Parathyroid adenoma (tissue), 2 donors: ENCODE measurements around the gene ADCY1.

Experiments used
- H2AFZ ChIP-seq: fragments of 300-600 bp; sonication (generic); one replicate; pipeline ENCODE4 v1.7.0; 2017; ENCODE audit warnings: antibody characterized with exemption, mild to moderate bottlenecking
- H3K27ac ChIP-seq: fragments of 300-600 bp; sonication (generic); one replicate; pipeline ENCODE4 v1.7.0; 2017
- H3K27me3 ChIP-seq: fragments of 300-600 bp; sonication (generic); one replicate; pipeline ENCODE4 v1.7.0; 2017; ENCODE audit warnings: low read length; ENCODE audit not compliant: control insufficient read depth, insufficient read depth
- H3K36me3 ChIP-seq: fragments of 300-600 bp; sonication (generic); one replicate; pipeline ENCODE4 v1.7.0; 2017; ENCODE audit warnings: low read length; ENCODE audit not compliant: control insufficient read depth, insufficient read depth
- H3K4me1 ChIP-seq: fragments of 300-600 bp; sonication (generic); one replicate; pipeline ENCODE4 v1.7.0; 2017; ENCODE audit warnings: control low read depth
- H3K4me2 ChIP-seq: fragments of 300-600 bp; sonication (generic); one replicate; pipeline ENCODE4 v1.7.0; 2017; ENCODE audit warnings: low read length
- H3K4me3 ChIP-seq: fragments of 300-600 bp; sonication (generic); one replicate; pipeline ENCODE4 v1.7.0; 2017; ENCODE audit warnings: low read depth, low read length
- H3K79me2 ChIP-seq: fragments of 300-600 bp; sonication (generic); one replicate; pipeline ENCODE4 v1.7.0; 2017; ENCODE audit warnings: control low read depth
- H3K9ac ChIP-seq: fragments of 300-600 bp; sonication (generic); one replicate; pipeline ENCODE4 v1.7.0; 2017; ENCODE audit warnings: mild to moderate bottlenecking
- H3K9me3 ChIP-seq: fragments of 300-600 bp; sonication (generic); one replicate; pipeline ENCODE4 v1.7.0; 2017; ENCODE audit warnings: low read length; ENCODE audit not compliant: control insufficient read depth
- TF ChIP-seq, protein P1 (sequence below): fragments of 300-600 bp; sonication (generic); IDR thresholded peaks from one replicate; pipeline ENCODE4 v1.7.0; 2017; ENCODE audit warnings: antibody characterized with exemption, mild to moderate bottlenecking
- donor health status: primary hyperparathyroidism.

ADCY1 gene

DNA sequence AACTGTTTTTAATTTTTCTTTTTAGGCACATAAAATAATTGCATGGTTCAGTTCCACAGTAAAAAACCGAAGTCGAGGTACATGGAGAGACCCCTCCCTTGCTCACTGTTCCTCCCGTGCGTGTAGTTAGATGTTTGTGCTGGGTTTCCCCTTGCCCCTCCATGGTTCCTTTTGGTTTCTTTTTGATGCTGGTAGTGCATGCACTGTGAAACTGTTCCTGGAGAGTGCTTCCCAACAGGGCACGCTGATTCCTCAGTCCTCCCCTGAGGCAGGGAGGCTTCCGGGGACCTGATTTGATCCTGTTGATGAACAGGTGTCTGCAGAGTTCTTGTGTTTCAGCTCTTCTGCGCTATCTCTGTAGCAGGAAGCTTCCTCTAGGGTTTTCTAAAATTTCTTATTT, 69.5 kb downstream of the ADCY1 start:
- no peak overlapping the region for H2AFZ ChIP-seq
- H3K27ac ChIP-seq = no peak overlapping the region
- TF ChIP-seq, protein P1, sequence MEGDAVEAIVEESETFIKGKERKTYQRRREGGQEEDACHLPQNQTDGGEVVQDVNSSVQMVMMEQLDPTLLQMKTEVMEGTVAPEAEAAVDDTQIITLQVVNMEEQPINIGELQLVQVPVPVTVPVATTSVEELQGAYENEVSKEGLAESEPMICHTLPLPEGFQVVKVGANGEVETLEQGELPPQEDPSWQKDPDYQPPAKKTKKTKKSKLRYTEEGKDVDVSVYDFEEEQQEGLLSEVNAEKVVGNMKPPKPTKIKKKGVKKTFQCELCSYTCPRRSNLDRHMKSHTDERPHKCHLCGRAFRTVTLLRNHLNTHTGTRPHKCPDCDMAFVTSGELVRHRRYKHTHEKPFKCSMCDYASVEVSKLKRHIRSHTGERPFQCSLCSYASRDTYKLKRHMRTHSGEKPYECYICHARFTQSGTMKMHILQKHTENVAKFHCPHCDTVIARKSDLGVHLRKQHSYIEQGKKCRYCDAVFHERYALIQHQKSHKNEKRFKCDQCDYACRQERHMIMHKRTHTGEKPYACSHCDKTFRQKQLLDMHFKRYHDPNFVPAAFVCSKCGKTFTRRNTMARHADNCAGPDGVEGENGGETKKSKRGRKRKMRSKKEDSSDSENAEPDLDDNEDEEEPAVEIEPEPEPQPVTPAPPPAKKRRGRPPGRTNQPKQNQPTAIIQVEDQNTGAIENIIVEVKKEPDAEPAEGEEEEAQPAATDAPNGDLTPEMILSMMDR = no peak
- H3K9ac ChIP-seq = no peak overlapping the region
- H3K79me2 ChIP-seq = no peaks in the 10 kb centered on the region
- H3K27me3 ChIP-seq = no peaks in the 10 kb centered on the region
- no peaks in the 10 kb centered on the region for H3K36me3 ChIP-seq
- H3K4me2 ChIP-seq = no peak overlapping the region
- no peaks in the 10 kb centered on the region for H3K9me3 ChIP-seq
- H3K4me3 ChIP-seq = no peak overlapping the region
- H3K4me1 ChIP-seq = no peaks in the 10 kb centered on the region

DNA sequence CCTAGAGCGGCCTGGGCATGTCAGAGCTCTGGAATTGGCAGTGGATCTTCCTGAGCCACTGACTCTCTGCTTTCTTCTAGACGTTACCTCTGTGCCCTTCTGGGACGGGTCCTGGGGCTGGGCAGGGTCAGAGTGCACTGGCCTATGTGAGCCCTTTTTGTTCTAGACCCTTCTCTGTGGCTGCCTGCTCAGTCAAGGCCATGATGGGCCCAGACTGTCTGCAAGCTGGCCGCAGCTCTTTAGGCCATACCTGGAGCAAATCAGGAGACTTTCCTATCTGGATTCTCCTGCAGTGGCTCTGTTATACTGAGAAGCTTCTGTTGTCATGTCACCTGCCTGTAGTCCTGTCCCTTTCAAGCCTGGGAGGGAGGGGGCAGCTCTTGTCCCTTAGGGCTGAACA, 70.1 kb downstream of the ADCY1 start:
- H3K4me3 ChIP-seq = no peak overlapping the region
- H3K79me2 ChIP-seq = no peaks in the 10 kb centered on the region
- H3K27ac ChIP-seq = no peak overlapping the region
- no peaks in the 10 kb centered on the region for H3K36me3 ChIP-seq
- H3K27me3 ChIP-seq = no peaks in the 10 kb centered on the region
- no peaks in the 10 kb centered on the region for H3K9me3 ChIP-seq
- no peak overlapping the region for H3K9ac ChIP-seq
- TF ChIP-seq, protein P1 = no peak
- H2AFZ ChIP-seq = no peak overlapping the region
- no peaks in the 10 kb centered on the region for H3K4me1 ChIP-seq
- H3K4me2 ChIP-seq = no peak overlapping the region

DNA sequence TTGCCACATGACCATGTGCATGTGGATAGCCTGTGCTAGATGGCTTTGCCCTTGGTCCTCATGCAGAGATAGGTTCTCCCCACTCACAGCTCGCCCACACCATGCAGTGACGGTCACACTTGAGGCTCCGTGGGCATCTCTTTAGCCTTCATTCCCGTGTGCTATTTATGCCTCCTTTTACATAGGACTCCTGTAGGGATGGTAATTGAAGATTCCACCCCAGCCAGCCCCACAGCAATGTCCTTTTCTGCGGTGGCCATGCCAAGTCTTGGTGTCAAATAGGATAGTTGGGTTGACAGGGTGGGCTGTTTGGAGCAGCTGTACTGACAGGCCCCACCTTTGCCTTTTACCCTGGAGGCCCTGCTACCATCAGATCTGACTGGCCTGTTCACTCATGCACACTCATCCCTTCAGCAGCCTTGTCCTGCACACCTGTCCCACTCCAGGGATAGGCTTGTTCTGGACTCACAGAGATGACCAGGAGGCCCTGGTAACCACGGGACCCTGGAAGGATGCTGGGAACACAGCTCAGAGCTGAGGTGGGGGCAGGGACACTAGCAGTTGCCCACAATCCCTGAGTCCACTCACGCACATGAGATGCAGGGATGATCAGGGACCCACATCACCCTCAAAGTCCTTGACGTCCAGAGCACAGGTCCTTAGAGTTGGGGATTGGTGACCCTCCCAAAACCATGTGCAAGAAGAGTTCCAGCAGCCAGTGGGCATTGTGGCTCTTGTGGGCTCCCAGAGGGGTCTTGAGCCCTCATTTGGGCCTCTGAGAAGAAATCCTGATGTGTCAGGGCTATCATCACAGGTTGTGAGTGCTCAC, 71.2 kb downstream of the ADCY1 start:
- H3K4me2 ChIP-seq = no peak overlapping the region
- no peaks in the 10 kb centered on the region for H3K9me3 ChIP-seq
- H3K27me3 ChIP-seq = no peaks in the 10 kb centered on the region
- no peak overlapping the region for H3K9ac ChIP-seq
- no peaks in the 10 kb centered on the region for H3K79me2 ChIP-seq
- H3K27ac ChIP-seq = no peak overlapping the region
- TF ChIP-seq, protein P1 = no peak
- H3K4me1 ChIP-seq = no peaks in the 10 kb centered on the region
- no peak overlapping the region for H2AFZ ChIP-seq
- no peaks in the 10 kb centered on the region for H3K36me3 ChIP-seq
- no peak overlapping the region for H3K4me3 ChIP-seq

DNA sequence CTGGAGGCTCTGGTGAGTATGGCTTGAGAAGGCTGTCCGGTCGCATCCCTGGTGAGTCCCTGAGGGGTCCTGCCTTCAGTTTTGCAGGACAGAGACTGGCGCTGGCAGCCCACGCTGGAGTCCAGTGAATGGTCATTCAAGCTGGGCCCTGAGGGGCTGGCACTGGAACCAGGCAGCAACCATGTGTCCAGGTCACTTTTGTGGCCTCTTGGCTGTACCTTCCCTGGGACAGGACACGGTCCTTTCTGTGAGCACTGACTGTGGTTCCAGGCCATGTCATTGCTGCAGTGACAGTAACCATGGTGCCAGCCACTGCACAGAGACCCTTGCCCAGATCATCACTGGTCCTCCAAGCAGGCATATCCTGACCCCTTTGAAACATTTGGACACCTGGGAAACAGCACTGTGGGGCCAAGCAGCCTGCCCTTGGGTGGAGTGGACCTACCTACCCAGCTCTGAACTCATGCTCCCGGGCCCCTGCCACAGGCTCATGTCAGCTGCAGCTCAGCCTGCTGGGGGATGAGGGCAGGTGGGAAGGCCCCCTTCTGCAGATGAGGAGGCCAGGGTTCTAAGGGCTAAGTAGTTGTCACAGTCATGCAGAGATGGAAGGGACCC, 72.1 kb downstream of the ADCY1 start:
- Histone ChIP-seq H3K79me2 (no peaks in the 10 kb centered on the region), H3K4me3 (no peak overlapping the region), H3K4me2 (no peak overlapping the region), H3K27ac (no peak overlapping the region), H3K36me3 (no peaks in the 10 kb centered on the region), H3K27me3 (no peaks in the 10 kb centered on the region), H3K9me3 (no peaks in the 10 kb centered on the region), H3K9ac (no peak overlapping the region), H3K4me1 (no peaks in the 10 kb centered on the region), H2AFZ (no peak overlapping the region)
- TF ChIP-seq, protein P1 = no peak
